Panc1 (cell line): ENCODE data around the gene AOAH.

Experiments used
- POLR2AphosphoS5 ChIP-seq: IDR thresholded peaks from 2 replicates; pipeline ENCODE4 v1.6.1; 2012; ENCODE audit warnings: mild to moderate bottlenecking, low read depth, low read length, moderate library complexity
- SIN3A ChIP-seq: IDR thresholded peaks from 2 replicates; pipeline ENCODE4 v1.6.1; 2012; ENCODE audit warnings: low read depth, mild to moderate bottlenecking, low read length, moderate library complexity, borderline replicate concordance; ENCODE audit not compliant: insufficient read depth
- TCF7L2 ChIP-seq: IDR thresholded peaks from 2 replicates; pipeline ENCODE4 v1.6.1; 2011; ENCODE audit warnings: mild to moderate bottlenecking, low read depth, low read length, inconsistent platforms
- TF ChIP-seq, protein P1 (sequence below): fragments of 450-650 bp; IDR thresholded peaks from 2 replicates; pipeline ENCODE4 v1.5.1; 2017; ENCODE audit warnings: mild to moderate bottlenecking
- TF ChIP-seq, protein P2 (sequence below), 2 experiments: IDR thresholded peaks; 2 replicates each; pipeline ENCODE4 v1.6.1; 2011 to 2012; ENCODE audit warnings: low read depth in 2 of 2, control low read depth in 1 of 2, low read length in 1 of 2, mild to moderate bottlenecking in 1 of 2, moderate library complexity in 1 of 2; ENCODE audit not compliant: insufficient read depth in 1 of 2

DNA sequence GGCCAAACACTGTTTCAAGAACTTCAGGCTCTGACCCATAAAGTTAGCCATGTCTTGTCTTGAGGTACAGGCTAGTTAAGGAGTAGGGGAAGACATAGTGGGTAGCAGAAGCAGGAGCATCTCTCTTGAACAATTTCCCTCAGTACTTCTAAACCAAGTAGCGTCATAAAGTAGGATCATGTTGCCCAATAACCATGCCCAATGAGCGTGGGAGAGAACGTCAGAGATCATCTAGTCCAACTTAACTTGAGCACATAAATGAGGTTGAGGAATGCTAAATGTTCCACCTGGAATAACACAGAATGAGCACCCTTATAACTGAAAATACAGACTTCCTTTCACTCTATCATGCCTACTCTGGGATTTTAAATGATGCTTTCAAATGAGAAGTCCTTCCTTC lies 134.9 kb downstream of the AOAH start:
- TF ChIP-seq, protein P1, sequence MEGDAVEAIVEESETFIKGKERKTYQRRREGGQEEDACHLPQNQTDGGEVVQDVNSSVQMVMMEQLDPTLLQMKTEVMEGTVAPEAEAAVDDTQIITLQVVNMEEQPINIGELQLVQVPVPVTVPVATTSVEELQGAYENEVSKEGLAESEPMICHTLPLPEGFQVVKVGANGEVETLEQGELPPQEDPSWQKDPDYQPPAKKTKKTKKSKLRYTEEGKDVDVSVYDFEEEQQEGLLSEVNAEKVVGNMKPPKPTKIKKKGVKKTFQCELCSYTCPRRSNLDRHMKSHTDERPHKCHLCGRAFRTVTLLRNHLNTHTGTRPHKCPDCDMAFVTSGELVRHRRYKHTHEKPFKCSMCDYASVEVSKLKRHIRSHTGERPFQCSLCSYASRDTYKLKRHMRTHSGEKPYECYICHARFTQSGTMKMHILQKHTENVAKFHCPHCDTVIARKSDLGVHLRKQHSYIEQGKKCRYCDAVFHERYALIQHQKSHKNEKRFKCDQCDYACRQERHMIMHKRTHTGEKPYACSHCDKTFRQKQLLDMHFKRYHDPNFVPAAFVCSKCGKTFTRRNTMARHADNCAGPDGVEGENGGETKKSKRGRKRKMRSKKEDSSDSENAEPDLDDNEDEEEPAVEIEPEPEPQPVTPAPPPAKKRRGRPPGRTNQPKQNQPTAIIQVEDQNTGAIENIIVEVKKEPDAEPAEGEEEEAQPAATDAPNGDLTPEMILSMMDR, result no peak
- TF ChIP-seq, protein P2, sequence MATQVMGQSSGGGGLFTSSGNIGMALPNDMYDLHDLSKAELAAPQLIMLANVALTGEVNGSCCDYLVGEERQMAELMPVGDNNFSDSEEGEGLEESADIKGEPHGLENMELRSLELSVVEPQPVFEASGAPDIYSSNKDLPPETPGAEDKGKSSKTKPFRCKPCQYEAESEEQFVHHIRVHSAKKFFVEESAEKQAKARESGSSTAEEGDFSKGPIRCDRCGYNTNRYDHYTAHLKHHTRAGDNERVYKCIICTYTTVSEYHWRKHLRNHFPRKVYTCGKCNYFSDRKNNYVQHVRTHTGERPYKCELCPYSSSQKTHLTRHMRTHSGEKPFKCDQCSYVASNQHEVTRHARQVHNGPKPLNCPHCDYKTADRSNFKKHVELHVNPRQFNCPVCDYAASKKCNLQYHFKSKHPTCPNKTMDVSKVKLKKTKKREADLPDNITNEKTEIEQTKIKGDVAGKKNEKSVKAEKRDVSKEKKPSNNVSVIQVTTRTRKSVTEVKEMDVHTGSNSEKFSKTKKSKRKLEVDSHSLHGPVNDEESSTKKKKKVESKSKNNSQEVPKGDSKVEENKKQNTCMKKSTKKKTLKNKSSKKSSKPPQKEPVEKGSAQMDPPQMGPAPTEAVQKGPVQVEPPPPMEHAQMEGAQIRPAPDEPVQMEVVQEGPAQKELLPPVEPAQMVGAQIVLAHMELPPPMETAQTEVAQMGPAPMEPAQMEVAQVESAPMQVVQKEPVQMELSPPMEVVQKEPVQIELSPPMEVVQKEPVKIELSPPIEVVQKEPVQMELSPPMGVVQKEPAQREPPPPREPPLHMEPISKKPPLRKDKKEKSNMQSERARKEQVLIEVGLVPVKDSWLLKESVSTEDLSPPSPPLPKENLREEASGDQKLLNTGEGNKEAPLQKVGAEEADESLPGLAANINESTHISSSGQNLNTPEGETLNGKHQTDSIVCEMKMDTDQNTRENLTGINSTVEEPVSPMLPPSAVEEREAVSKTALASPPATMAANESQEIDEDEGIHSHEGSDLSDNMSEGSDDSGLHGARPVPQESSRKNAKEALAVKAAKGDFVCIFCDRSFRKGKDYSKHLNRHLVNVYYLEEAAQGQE (IDR thresholded peaks at IDR 0.05; ENCODE audit: insufficient read depth in 1 of 2, low read depth in 2 of 2, low read length in 1 of 2), result no peak
- TF ChIP-seq SIN3A, result no peak
- no peak for TF ChIP-seq POLR2AphosphoS5
- no peak for TF ChIP-seq TCF7L2
